GM19372 (cell line): ENCODE data around the gene COL6A3.
"Not testable (repeated sequence)": the region's sequence is repeated elsewhere in the genome, so short reads cannot be mapped to it uniquely, and the experiment has no call there.

Experiments
- ATAC-seq: cut with Tn5 transposase; IDR thresholded peaks from one replicate; pipeline ENCODE4 v1.9.1; 2021; ENCODE audit warnings: mild to moderate bottlenecking, low read depth, moderate library complexity; ENCODE audit not compliant: unreplicated experiment

Gene COL6A3

GRCh38 chr2:237320801-237321560 lies 93.0 kb downstream of the COL6A3 start:
- no peak for ATAC-seq

GRCh38 chr2:237319887-237320286 lies 94.1 kb downstream of the COL6A3 start:
- no peak for ATAC-seq

GRCh38 chr2:237319086-237319820 lies 94.7 kb downstream of the COL6A3 start:
- no peak for ATAC-seq

- no peak for ATAC-seq
Observed at GRCh38 chr2:237316339-237316738, 97.6 kb downstream of the COL6A3 start.

GRCh38 chr2:237315829-237316225 lies 98.1 kb downstream of the COL6A3 start:
- ATAC-seq: no peak

GRCh38 chr2:237315170-237315828 lies 98.7 kb downstream of the COL6A3 start:
- ATAC-seq: no peak

- no peak for ATAC-seq
Observed at GRCh38 chr2:237314681-237315080, 99.3 kb downstream of the COL6A3 start.

GRCh38 chr2:237314198-237314597 lies 99.8 kb downstream of the COL6A3 start:
- no peak for ATAC-seq

GRCh38 chr2:237312021-237312755 lies 101.8 kb downstream of the COL6A3 start:
- no peak for ATAC-seq

- ATAC-seq: no peak
Observed at GRCh38 chr2:237310515-237311114, 103.3 kb downstream of the COL6A3 start.

GRCh38 chr2:237309416-237309815 lies 104.5 kb downstream of the COL6A3 start:
- no peak for ATAC-seq

GRCh38 chr2:237309011-237309410 lies 105.0 kb downstream of the COL6A3 start:
- no peak for ATAC-seq

- ATAC-seq: no peak
Observed at GRCh38 chr2:237307474-237307873, 106.5 kb downstream of the COL6A3 start.

- ATAC-seq: no peak
Observed at GRCh38 chr2:237306787-237307170, 107.2 kb downstream of the COL6A3 start.

GRCh38 chr2:237306083-237306786 lies 107.7 kb downstream of the COL6A3 start:
- no peak for ATAC-seq

- ATAC-seq: no peak
Observed at GRCh38 chr2:237305579-237305978, 108.4 kb downstream of the COL6A3 start.

- no peak for ATAC-seq
Observed at GRCh38 chr2:237304763-237305514, 109.0 kb downstream of the COL6A3 start.

- ATAC-seq: not testable (repeated sequence)
Observed at GRCh38 chr2:237303244-237303643, 110.7 kb downstream of the COL6A3 start.

GRCh38 chr2:237301595-237301994 lies 112.4 kb downstream of the COL6A3 start:
- no peak for ATAC-seq
